ENCODE results near the gene KLF13.

DNA sequence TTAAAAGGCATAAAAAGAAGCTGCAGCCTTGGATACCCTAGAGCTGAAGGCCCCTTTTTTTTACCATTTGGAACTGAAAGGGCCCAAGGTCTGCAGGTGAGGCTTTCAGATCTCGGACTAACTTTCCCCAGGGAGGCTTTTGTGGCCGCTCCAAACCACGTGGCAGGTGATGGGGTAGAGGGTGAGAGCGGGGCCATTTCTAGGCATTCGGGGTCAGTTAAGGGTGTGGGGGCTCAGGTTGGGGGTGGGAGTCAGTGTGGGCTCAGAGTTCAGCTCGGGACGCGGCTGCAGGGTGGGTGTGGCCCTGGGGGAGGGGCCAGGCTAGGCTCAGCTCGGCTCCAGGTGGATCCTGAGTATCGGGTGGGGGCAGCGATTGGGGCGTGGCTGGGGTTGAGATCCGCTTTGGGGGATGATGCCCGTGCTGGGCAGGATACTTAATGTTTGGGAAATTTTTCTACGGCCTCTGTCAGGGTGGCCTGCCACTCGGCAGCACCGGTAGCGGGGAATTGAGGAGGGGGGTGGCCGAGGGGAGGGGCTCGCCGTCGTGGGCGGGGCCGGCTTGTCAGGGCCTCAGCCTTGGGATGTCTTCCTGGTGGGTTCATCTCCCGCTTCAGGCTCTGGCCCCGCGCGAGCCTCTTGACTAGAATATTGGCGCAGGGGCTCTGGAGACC is 2.5 kb downstream of the KLF13 start:
- TF ChIP-seq, protein P1, sequence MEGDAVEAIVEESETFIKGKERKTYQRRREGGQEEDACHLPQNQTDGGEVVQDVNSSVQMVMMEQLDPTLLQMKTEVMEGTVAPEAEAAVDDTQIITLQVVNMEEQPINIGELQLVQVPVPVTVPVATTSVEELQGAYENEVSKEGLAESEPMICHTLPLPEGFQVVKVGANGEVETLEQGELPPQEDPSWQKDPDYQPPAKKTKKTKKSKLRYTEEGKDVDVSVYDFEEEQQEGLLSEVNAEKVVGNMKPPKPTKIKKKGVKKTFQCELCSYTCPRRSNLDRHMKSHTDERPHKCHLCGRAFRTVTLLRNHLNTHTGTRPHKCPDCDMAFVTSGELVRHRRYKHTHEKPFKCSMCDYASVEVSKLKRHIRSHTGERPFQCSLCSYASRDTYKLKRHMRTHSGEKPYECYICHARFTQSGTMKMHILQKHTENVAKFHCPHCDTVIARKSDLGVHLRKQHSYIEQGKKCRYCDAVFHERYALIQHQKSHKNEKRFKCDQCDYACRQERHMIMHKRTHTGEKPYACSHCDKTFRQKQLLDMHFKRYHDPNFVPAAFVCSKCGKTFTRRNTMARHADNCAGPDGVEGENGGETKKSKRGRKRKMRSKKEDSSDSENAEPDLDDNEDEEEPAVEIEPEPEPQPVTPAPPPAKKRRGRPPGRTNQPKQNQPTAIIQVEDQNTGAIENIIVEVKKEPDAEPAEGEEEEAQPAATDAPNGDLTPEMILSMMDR (optimal IDR thresholded peaks at IDR 0.05 in 1 of 3, IDR thresholded peaks at IDR 0.05 in 1 of 3, conservative IDR thresholded peaks at IDR 0.05 in 1 of 3; ENCODE audit: extremely low read depth in 1 of 3, insufficient read depth in 2 of 3, low read length in 3 of 3), result no peak
- TF ChIP-seq EZH2 (IDR thresholded peaks at IDR 0.05; ENCODE audit: low read length), result no peak
